ENCODE measurements around the gene SELENOM. TPM values are rescaled to one million over a fixed set of nuclear protein-coding genes. Genes with fewer than 3 reads are reported as not detected.

SELENOM gene
- total and polyA plus RNA-seq, 2 of the 8 experiments (the other 6 are each of a cell fraction or from before 2014, with no cell fraction given) = 22.7 to 40.0 TPM

- TF ChIP-seq CHD7 (IDR thresholded peaks at IDR 0.05; ENCODE audit: insufficient replicate concordance, low read length) (no peak), TAF7 (optimal IDR thresholded peaks at IDR 0.05; ENCODE audit: borderline replicate concordance, low read depth, low read length) (no peak)
Observed at GRCh38 chr22:31099841-31100761, 7.3 kb downstream of the SELENOM start (continued).
